ENCODE results near the gene TMEM120A. TPM values are rescaled to one million over a fixed set of nuclear protein-coding genes. Genes with fewer than 3 reads are reported as not detected.

Gene TMEM120A
- total RNA-seq, 6 experiments from 2014 or later, result 35.5 to 47.3 (median 37.2) TPM

- DNase-seq, result no peak
- Mint-ChIP-seq H3K27ac (no peak overlapping the region), H3K27me3 (ENCODE audit: insufficient read depth) (no peaks in the 10 kb centered on the region), H3K4me3 (no peak overlapping the region), H3K4me1 (ENCODE audit: low read depth) (no peaks in the 10 kb centered on the region), H3K9me3 (no peaks in the 10 kb centered on the region), H3K36me3 (ENCODE audit: low read depth) (peaks cover 4% of the 10 kb centered on the region; the same call in 1 of the 2 replicates)
- peak; percentile 52 for TF ChIP-seq CTCF (IDR thresholded peaks at IDR 0.05)
These were observed 22.2 kb downstream of the TMEM120A start for GRCh38 chr7:75971961-75972763.

- H3K4me3 Mint-ChIP-seq, result no peak overlapping the region
- H3K27me3 Mint-ChIP-seq (ENCODE audit: insufficient read depth), result no peaks in the 10 kb centered on the region
- peaks cover 5% of the 10 kb centered on the region for H3K4me1 Mint-ChIP-seq (ENCODE audit: low read depth)
- no peak overlapping the region for H3K27ac Mint-ChIP-seq
- DNase-seq, result no peak
- peaks cover 4% of the 10 kb centered on the region; the same call in 1 of the 2 replicates for H3K36me3 Mint-ChIP-seq (ENCODE audit: low read depth)
- TF ChIP-seq CTCF (IDR thresholded peaks at IDR 0.05), result no peak
- no peaks in the 10 kb centered on the region for H3K9me3 Mint-ChIP-seq
These were observed 23.0 kb downstream of the TMEM120A start for GRCh38 chr7:75971309-75971960.

GRCh38 chr7:75969704-75970498 is 24.5 kb downstream of the TMEM120A start:
- TF ChIP-seq CTCF (IDR thresholded peaks at IDR 0.05), result no peak
- no peak for DNase-seq
- Mint-ChIP-seq H3K27me3 (ENCODE audit: insufficient read depth) (no peaks in the 10 kb centered on the region), H3K9me3 (no peaks in the 10 kb centered on the region), H3K4me3 (no peak overlapping the region), H3K36me3 (ENCODE audit: low read depth) (peaks cover 4% of the 10 kb centered on the region; the same call in 1 of the 2 replicates), H3K4me1 (ENCODE audit: low read depth) (peaks cover 16% of the 10 kb centered on the region), H3K27ac (no peak overlapping the region)

GRCh38 chr7:75969182-75969581 is 25.2 kb downstream of the TMEM120A start:
- no peak overlapping the region for H3K4me3 Mint-ChIP-seq
- no peaks in the 10 kb centered on the region for H3K27me3 Mint-ChIP-seq (ENCODE audit: insufficient read depth)
- no peaks in the 10 kb centered on the region for H3K9me3 Mint-ChIP-seq
- H3K27ac Mint-ChIP-seq, result no peak overlapping the region
- H3K36me3 Mint-ChIP-seq (ENCODE audit: low read depth), result peaks cover 4% of the 10 kb centered on the region; the same call in 1 of the 2 replicates
- no peak for TF ChIP-seq CTCF (IDR thresholded peaks at IDR 0.05)
- no peak for DNase-seq
- H3K4me1 Mint-ChIP-seq (ENCODE audit: low read depth), result peaks cover 16% of the 10 kb centered on the region

GRCh38 chr7:75968561-75969001 is 25.8 kb downstream of the TMEM120A start:
- H3K27ac Mint-ChIP-seq, result no peak overlapping the region
- H3K36me3 Mint-ChIP-seq (ENCODE audit: low read depth), result no peaks in the 10 kb centered on the region
- H3K9me3 Mint-ChIP-seq, result no peaks in the 10 kb centered on the region
- TF ChIP-seq CTCF (IDR thresholded peaks at IDR 0.05), result no peak
- H3K4me3 Mint-ChIP-seq, result no peak overlapping the region
- H3K4me1 Mint-ChIP-seq (ENCODE audit: low read depth), result peaks cover 16% of the 10 kb centered on the region
- no peaks in the 10 kb centered on the region for H3K27me3 Mint-ChIP-seq (ENCODE audit: insufficient read depth)
- no peak for DNase-seq
